HepG2 (cell line): ENCODE measurements around the gene AUTS2. TPM values are rescaled to one million over a fixed set of nuclear protein-coding genes. Genes with fewer than 3 reads are reported as not detected.

Experiments used
- ATAC-seq: fragments of 200-7000 bp; cut with Tn5 transposase; 3 replicates; pipeline ENCODE4 v1.9.1; 2020; ENCODE audit warnings: mild to moderate bottlenecking, moderate library complexity
- BruUV-seq: library from RNA; stranded (reverse); fragments of 400-500 nt; replicated peaks from 2 replicates; lab custom pipeline; 2021; lab: Mats Ljungman, UMichigan
- CTCF ChIA-PET: fragments of 300-600 bp; formaldehyde crosslinking; extraction: SDS; loops from one replicate; lab custom pipeline; 2021; ENCODE audit warnings: low total read pairs, inconsistent platforms, low intra/inter-chr PET ratio; lab: Yijun Ruan, JAX
- POLR2A ChIA-PET: fragments of 350-600 bp; sonication (Branson Sonifier 250); formaldehyde crosslinking; loops from one replicate; lab custom pipeline; 2020; ENCODE audit warnings: antibody characterized with exemption, inconsistent platforms; lab: Yijun Ruan, JAX
- DNase-seq: peaks from one replicate; pipeline ENCODE4 v3.0.0-alpha.2; 2015; ENCODE audit warnings: low spot score
- FAIRE-seq: peaks from 3 replicates; lab custom pipeline; 2011; peaks lifted over from hg19 to GRCh38; lab: Jason Lieb, UNC
- H2AFZ ChIP-seq: one replicate; pipeline ENCODE4 v1.6.1; 2011; ENCODE audit warnings: low read length, inconsistent platforms
- H3K27ac ChIP-seq: fragments of 300-600 bp; 3 replicates; pipeline ENCODE4 v1.8.0; 2011; ENCODE audit warnings: mixed run types, mild to moderate bottlenecking, mixed read lengths, low read length, inconsistent platforms; ENCODE audit not compliant: insufficient read depth; ENCODE audit errors: extremely low read length
- H3K27me3 ChIP-seq, 2 experiments: fragments of 200-600 bp in 1 of 2; 2 replicates in 1 of 2; 3 replicates in 1 of 2; pipeline versions ENCODE4 v1.6.0 to v1.8.0; 2011; ENCODE audit warnings: low read length in 2 of 2, mild to moderate bottlenecking in 2 of 2, moderate library complexity in 2 of 2, inconsistent platforms in 1 of 2; ENCODE audit not compliant: insufficient read depth in 2 of 2, control insufficient read depth in 1 of 2
- H3K36me3 ChIP-seq, 2 experiments: fragments of 200-600 bp in 1 of 2; replicated peaks in 1 of 2; 2 replicates in 1 of 2; 3 replicates in 1 of 2; pipeline versions ENCODE4 v1.5.1 to v1.8.0; 2011; ENCODE audit warnings: low read length in 2 of 2, inconsistent platforms in 1 of 2; ENCODE audit not compliant: insufficient read depth in 2 of 2, control insufficient read depth in 1 of 2
- H3K4me1 ChIP-seq: 2 replicates; pipeline ENCODE4 v1.5.1; 2012; ENCODE audit warnings: low read length, inconsistent platforms; ENCODE audit not compliant: insufficient read depth
- H3K4me2 ChIP-seq: 2 replicates; pipeline ENCODE4 v1.6.0; 2011; ENCODE audit warnings: low read depth, low read length, inconsistent platforms
- H3K4me3 ChIP-seq, 3 experiments: fragments of 200-600 bp in 1 of 3; sonication (generic), shearing (Covaris generic) in 1 of 3; replicated peaks in 1 of 3; 2 replicates each; pipeline ENCODE4 v1.5.1; 2011 to 2016; ENCODE audit warnings: low read length in 3 of 3, inconsistent platforms in 2 of 3, low read depth in 2 of 3, mild to moderate bottlenecking in 2 of 3, control low read depth in 1 of 3, mixed read lengths in 1 of 3; ENCODE audit not compliant: insufficient read depth in 1 of 3
- H3K79me2 ChIP-seq: one replicate; pipeline ENCODE4 v1.6.1; 2011; ENCODE audit warnings: low read length, inconsistent platforms; ENCODE audit not compliant: insufficient read depth
- H3K9ac ChIP-seq: 2 replicates; pipeline ENCODE4 v1.6.0; 2011; ENCODE audit warnings: mild to moderate bottlenecking, low read depth, low read length, inconsistent platforms; ENCODE audit not compliant: insufficient read depth
- H3K9me3 ChIP-seq: 2 replicates; pipeline ENCODE4 v1.5.1; 2012; ENCODE audit warnings: mild to moderate bottlenecking, low read length
- H4K20me1 ChIP-seq: 2 replicates; pipeline ENCODE4 v1.6.0; 2011; ENCODE audit warnings: inconsistent platforms, mild to moderate bottlenecking, low read length, moderate library complexity; ENCODE audit not compliant: insufficient read depth
- AHR ChIP-seq: IDR thresholded peaks from 2 replicates; pipeline ENCODE4 v1.6.1; 2018; ENCODE audit warnings: missing genetic modification reagents, missing compliant biosample characterization
- ARNT ChIP-seq: fragments of 450-650 bp; IDR thresholded peaks from 2 replicates; pipeline ENCODE4 v1.6.1; 2017
- CC2D1A ChIP-seq: sonication (generic); formaldehyde crosslinking; IDR thresholded peaks from 2 replicates; pipeline ENCODE4 v1.8.1; 2023; ENCODE audit warnings: mild to moderate bottlenecking, missing genetic modification reagents
- ESRRA ChIP-seq: sonication (generic); formaldehyde crosslinking; IDR thresholded peaks from 2 replicates; pipeline ENCODE4 v1.5.1; 2020; ENCODE audit warnings: mild to moderate bottlenecking, low read depth, missing genetic modification reagents
- GFI1 ChIP-seq: sonication (generic); formaldehyde crosslinking; IDR thresholded peaks from 2 replicates; pipeline ENCODE4 v1.5.0; 2020; ENCODE audit warnings: missing genetic modification reagents, mild to moderate bottlenecking, borderline replicate concordance
- KDM6A ChIP-seq: IDR thresholded peaks from 2 replicates; pipeline ENCODE4 v1.6.1; 2016; ENCODE audit warnings: low read depth
- YEATS4 ChIP-seq: sonication (generic); formaldehyde crosslinking; IDR thresholded peaks from 2 replicates; pipeline ENCODE4 v1.4.0; 2020; ENCODE audit warnings: missing genetic modification reagents, borderline replicate concordance
- ZBTB42 ChIP-seq: sonication (generic); formaldehyde crosslinking; IDR thresholded peaks from 2 replicates; pipeline ENCODE4 v1.5.0; 2020; ENCODE audit warnings: mild to moderate bottlenecking, missing genetic modification reagents
- ZIK1 ChIP-seq: sonication (generic); formaldehyde crosslinking; IDR thresholded peaks from 2 replicates; pipeline ENCODE4 v1.5.0; 2020; ENCODE audit warnings: mild to moderate bottlenecking, low read depth, missing genetic modification reagents, borderline replicate concordance
- WGBS: methylation state at CpG from one replicate; pipeline ENCODE4 v1.1.6; 2017; ENCODE audit warnings: low lambda C conversion rate; 5-methylcytosine and 5-hydroxymethylcytosine counted together
- in situ Hi-C: cut with HindIII; loops from 2 replicates; pipeline ENCODE4 v1.10.0; 2017; ENCODE audit warnings: low pct_unique_long_range_greater_than_20kb; ENCODE audit not compliant: extremely low pct_ligation_motif_present
- intact Hi-C: fragments of 100-400 bp; cut with micrococcal nuclease; formaldehyde crosslinking; loops from one replicate; pipeline ENCODE4 v1.10.0; 2022; ENCODE audit not compliant: unreplicated experiment
- polyA plus RNA-seq, 8 experiments: library from polyadenylated mRNA; depleted of rRNA in 3 of 8; stranded (reverse) in 7 of 8; unstranded in 1 of 8; fragments of >200 nt; fragmentation: Illumina TruSeq in 4 of 8; extraction: Trizol in 4 of 8; gene quantifications; 2 replicates each; pipeline versions ENCODE4 v1.2.1 to v1.2.3, GENCODE V29; 2011 to 2016; ENCODE audit warnings: low read depth in 4 of 8, missing spikeins in 1 of 8, mixed read lengths in 1 of 8; ENCODE audit not compliant: insufficient read depth in 1 of 8
- total RNA-seq, 5 experiments: library from RNA; depleted of rRNA; stranded (reverse); fragments of >200 nt; fragmentation: Illumina TruSeq; extraction: Trizol; gene quantifications; 2 replicates each; pipeline ENCODE4 v1.2.3, GENCODE V29; 2016; ENCODE audit warnings: low read depth in 1 of 5
- TF ChIP-seq, protein P1 (sequence below): sonication (generic); formaldehyde crosslinking; IDR thresholded peaks from 2 replicates; pipeline ENCODE4 v1.4.0; 2020; ENCODE audit warnings: missing genetic modification reagents
- TF ChIP-seq, protein P2 (sequence below): sonication (generic); formaldehyde crosslinking; IDR thresholded peaks from 2 replicates; pipeline ENCODE4 v1.4.0; 2020; ENCODE audit warnings: missing genetic modification reagents, borderline replicate concordance
- TF ChIP-seq, protein P3 (sequence below): sonication (generic); formaldehyde crosslinking; IDR thresholded peaks from 2 replicates; pipeline ENCODE4 v1.8.1; 2022; ENCODE audit warnings: mild to moderate bottlenecking, missing genetic modification reagents
- TF ChIP-seq, protein P4 (sequence below): sonication (generic); formaldehyde crosslinking; IDR thresholded peaks from 2 replicates; pipeline ENCODE4 v1.4.0; 2020; ENCODE audit warnings: missing genetic modification reagents
- TF ChIP-seq, protein P5 (sequence below): sonication (generic); formaldehyde crosslinking; IDR thresholded peaks from 2 replicates; pipeline ENCODE4 v1.5.1; 2020; ENCODE audit warnings: missing genetic modification reagents, mild to moderate bottlenecking, borderline replicate concordance

AUTS2 gene
- total and polyA plus RNA-seq, 2 of the 13 experiments (the other 11 are each of a cell fraction or from before 2014, with no cell fraction given) = 0.38 TPM; not detected in 1

DNA sequence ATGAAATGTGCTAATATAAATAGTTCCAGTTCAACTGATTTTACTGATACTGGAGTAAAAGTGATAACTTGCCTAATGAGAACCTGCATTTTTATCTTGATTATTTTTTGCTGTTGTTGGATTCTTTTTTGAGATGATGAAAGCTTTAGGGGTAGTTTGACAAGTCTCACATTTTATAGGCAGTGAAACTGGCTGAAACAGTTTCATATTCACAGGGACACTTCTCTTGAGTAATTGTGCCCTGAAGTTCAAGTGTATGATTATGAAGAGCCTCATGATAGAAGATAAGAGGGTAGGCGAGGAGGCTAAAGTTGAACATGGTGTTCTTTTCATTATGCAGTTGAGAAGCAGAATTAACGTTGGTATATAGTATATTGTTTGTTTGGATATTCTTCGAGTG, 5.1 kb downstream of the AUTS2 start (continued):
- TF ChIP-seq, protein P1, sequence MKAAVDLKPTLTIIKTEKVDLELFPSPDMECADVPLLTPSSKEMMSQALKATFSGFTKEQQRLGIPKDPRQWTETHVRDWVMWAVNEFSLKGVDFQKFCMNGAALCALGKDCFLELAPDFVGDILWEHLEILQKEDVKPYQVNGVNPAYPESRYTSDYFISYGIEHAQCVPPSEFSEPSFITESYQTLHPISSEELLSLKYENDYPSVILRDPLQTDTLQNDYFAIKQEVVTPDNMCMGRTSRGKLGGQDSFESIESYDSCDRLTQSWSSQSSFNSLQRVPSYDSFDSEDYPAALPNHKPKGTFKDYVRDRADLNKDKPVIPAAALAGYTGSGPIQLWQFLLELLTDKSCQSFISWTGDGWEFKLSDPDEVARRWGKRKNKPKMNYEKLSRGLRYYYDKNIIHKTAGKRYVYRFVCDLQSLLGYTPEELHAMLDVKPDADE (CRISPR knock-in tag) = no peak
- TF ChIP-seq GFI1 (CRISPR knock-in tag) (no peak), ESRRA (CRISPR knock-in tag) (no peak)
- TF ChIP-seq, protein P2, sequence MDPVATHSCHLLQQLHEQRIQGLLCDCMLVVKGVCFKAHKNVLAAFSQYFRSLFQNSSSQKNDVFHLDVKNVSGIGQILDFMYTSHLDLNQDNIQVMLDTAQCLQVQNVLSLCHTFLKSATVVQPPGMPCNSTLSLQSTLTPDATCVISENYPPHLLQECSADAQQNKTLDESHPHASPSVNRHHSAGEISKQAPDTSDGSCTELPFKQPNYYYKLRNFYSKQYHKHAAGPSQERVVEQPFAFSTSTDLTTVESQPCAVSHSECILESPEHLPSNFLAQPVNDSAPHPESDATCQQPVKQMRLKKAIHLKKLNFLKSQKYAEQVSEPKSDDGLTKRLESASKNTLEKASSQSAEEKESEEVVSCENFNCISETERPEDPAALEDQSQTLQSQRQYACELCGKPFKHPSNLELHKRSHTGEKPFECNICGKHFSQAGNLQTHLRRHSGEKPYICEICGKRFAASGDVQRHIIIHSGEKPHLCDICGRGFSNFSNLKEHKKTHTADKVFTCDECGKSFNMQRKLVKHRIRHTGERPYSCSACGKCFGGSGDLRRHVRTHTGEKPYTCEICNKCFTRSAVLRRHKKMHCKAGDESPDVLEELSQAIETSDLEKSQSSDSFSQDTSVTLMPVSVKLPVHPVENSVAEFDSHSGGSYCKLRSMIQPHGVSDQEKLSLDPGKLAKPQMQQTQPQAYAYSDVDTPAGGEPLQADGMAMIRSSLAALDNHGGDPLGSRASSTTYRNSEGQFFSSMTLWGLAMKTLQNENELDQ = no peak

DNA sequence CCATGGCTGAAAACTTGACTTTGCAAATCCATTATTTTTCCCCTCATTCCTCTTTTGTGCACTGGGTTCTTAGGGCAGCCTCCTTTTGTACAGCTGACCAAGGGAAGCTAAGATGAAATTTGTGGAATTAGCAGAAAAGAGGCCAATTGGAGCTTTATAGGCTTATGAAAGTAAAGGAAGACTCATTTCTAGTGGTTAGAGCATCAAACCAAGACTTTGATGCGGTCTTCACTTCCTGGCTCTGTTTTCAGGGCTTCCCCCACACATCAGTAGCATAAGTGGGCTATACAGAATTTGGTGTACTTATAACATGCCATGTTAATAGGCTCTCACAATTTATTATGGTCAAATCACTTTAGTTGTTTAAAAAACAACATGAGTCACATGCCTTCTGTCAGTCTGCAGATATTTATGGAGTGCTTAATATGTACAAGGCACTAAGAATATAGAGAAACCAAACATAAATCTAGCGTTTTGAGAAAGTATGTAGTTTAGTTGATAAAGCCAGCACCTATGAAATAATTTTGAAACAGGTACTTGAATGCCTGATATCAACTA, 5.7 kb downstream of the AUTS2 start:
- DNase-seq = no peak
- Histone ChIP-seq H3K9ac (no peak overlapping the region), H3K27ac (no peak overlapping the region), H3K36me3 (no peaks in the 10 kb centered on the region), H3K4me3 (no peak overlapping the region), H4K20me1 (no peaks in the 10 kb centered on the region), H3K27me3 (peaks cover 0 to 34% of the 10 kb centered on the region in 2 experiments), H2AFZ (no peak overlapping the region), H3K4me1 (peaks cover 13% of the 10 kb centered on the region), H3K79me2 (no peaks in the 10 kb centered on the region), H3K9me3 (no peaks in the 10 kb centered on the region), H3K4me2 (no peak overlapping the region)
- intact Hi-C loops = no loop called here
- 0% methylated on average over 2 of the region's 2 CpGs for WGBS
- BruUV-seq = no TSS peak
- POLR2A ChIA-PET = no interaction called here
- CTCF ChIA-PET = no interaction called here
- ATAC-seq = no peak
- FAIRE-seq = no peak
- in situ Hi-C loops = no loop called here
- TF ChIP-seq ZIK1 (CRISPR knock-in tag) (no peak), ZBTB42 (CRISPR knock-in tag) (no peak), ARNT (no peak), KDM6A (CRISPR knock-in tag) (no peak), AHR (CRISPR knock-in tag) (no peak), CC2D1A (CRISPR knock-in tag) (no peak), YEATS4 (CRISPR knock-in tag) (no peak)
- TF ChIP-seq, protein P3, sequence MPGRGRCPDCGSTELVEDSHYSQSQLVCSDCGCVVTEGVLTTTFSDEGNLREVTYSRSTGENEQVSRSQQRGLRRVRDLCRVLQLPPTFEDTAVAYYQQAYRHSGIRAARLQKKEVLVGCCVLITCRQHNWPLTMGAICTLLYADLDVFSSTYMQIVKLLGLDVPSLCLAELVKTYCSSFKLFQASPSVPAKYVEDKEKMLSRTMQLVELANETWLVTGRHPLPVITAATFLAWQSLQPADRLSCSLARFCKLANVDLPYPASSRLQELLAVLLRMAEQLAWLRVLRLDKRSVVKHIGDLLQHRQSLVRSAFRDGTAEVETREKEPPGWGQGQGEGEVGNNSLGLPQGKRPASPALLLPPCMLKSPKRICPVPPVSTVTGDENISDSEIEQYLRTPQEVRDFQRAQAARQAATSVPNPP (CRISPR knock-in tag) = no peak
- TF ChIP-seq, protein P4, sequence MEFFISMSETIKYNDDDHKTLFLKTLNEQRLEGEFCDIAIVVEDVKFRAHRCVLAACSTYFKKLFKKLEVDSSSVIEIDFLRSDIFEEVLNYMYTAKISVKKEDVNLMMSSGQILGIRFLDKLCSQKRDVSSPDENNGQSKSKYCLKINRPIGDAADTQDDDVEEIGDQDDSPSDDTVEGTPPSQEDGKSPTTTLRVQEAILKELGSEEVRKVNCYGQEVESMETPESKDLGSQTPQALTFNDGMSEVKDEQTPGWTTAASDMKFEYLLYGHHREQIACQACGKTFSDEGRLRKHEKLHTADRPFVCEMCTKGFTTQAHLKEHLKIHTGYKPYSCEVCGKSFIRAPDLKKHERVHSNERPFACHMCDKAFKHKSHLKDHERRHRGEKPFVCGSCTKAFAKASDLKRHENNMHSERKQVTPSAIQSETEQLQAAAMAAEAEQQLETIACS (CRISPR knock-in tag) = no peak
- TF ChIP-seq, protein P5, sequence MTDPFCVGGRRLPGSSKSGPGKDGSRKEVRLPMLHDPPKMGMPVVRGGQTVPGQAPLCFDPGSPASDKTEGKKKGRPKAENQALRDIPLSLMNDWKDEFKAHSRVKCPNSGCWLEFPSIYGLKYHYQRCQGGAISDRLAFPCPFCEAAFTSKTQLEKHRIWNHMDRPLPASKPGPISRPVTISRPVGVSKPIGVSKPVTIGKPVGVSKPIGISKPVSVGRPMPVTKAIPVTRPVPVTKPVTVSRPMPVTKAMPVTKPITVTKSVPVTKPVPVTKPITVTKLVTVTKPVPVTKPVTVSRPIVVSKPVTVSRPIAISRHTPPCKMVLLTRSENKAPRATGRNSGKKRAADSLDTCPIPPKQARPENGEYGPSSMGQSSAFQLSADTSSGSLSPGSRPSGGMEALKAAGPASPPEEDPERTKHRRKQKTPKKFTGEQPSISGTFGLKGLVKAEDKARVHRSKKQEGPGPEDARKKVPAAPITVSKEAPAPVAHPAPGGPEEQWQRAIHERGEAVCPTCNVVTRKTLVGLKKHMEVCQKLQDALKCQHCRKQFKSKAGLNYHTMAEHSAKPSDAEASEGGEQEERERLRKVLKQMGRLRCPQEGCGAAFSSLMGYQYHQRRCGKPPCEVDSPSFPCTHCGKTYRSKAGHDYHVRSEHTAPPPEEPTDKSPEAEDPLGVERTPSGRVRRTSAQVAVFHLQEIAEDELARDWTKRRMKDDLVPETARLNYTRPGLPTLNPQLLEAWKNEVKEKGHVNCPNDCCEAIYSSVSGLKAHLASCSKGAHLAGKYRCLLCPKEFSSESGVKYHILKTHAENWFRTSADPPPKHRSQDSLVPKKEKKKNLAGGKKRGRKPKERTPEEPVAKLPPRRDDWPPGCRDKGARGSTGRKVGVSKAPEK (CRISPR knock-in tag) = no peak
